Coronary artery (tissue), 2 donors: Measurements from ENCODE around the gene OST4.

ENCODE experiments used
- DNase-seq: peaks from one replicate; pipeline ENCODE4 v3.0.0-alpha.2; 2017; ENCODE audit warnings: low spot score
- H3K27ac ChIP-seq, 2 donors: fragments of 200-600 bp; sonication (generic); one replicate each; pipeline ENCODE4 v1.5.1; 2016 to 2019
- H3K4me3 ChIP-seq: fragments of 200-600 bp; sonication (generic); 2 replicates; pipeline ENCODE4 v1.5.1; 2016; ENCODE audit warnings: mild to moderate bottlenecking, moderate library complexity
- TF ChIP-seq, protein P1 (sequence below): fragments of 200-600 bp; sonication (generic); IDR thresholded peaks from one replicate; pipeline ENCODE4 v1.5.1; 2019; ENCODE audit warnings: antibody characterized with exemption

The OST4 gene

DNA sequence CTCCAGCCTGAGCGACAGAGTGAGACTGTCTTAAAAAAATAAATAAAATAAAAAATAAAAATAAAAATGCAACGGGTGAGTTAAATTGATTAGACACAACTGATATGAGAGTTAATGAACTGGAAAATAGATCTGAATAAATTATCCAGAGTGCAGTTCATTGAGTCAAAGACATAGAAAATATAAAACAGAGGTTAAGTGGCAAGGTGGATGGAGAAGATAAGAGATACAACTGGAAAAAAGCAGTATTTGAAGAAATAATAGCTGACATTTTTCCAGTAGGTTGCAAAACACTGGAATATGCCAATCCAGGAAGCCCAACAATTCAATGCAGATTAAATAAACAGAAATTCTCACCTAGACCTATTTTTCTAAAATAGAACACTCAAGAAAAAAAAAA is 36.8 kb upstream of the OST4 start:
- Histone ChIP-seq H3K4me3 (no peak overlapping the region), H3K27ac (no peak overlapping the region)
- TF ChIP-seq, protein P1, sequence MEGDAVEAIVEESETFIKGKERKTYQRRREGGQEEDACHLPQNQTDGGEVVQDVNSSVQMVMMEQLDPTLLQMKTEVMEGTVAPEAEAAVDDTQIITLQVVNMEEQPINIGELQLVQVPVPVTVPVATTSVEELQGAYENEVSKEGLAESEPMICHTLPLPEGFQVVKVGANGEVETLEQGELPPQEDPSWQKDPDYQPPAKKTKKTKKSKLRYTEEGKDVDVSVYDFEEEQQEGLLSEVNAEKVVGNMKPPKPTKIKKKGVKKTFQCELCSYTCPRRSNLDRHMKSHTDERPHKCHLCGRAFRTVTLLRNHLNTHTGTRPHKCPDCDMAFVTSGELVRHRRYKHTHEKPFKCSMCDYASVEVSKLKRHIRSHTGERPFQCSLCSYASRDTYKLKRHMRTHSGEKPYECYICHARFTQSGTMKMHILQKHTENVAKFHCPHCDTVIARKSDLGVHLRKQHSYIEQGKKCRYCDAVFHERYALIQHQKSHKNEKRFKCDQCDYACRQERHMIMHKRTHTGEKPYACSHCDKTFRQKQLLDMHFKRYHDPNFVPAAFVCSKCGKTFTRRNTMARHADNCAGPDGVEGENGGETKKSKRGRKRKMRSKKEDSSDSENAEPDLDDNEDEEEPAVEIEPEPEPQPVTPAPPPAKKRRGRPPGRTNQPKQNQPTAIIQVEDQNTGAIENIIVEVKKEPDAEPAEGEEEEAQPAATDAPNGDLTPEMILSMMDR, result no peak
- DNase-seq, result no peak

DNA sequence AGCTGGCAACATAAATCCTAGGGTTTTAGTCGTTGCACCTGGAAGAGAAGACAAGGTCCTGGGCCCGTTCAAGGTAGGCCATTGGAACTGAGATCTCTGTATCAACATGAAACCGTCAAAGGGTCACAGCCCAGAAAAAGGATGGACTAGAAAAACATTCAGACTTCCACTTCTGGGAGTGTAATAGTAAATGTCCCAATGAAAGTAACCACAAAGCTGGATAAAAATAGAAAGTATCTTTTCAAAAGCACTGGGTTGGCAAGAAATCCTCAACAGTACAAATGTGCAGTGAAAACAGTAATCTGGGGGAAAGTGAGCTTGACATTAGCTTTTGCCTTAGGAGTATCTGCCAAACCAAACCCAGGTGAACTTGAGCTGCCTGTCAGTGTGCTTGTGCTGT is 34.5 kb upstream of the OST4 start:
- H3K27ac ChIP-seq, result no peak overlapping the region
- H3K4me3 ChIP-seq, result no peak overlapping the region
- TF ChIP-seq, protein P1, result no peak
- no peak for DNase-seq

DNA sequence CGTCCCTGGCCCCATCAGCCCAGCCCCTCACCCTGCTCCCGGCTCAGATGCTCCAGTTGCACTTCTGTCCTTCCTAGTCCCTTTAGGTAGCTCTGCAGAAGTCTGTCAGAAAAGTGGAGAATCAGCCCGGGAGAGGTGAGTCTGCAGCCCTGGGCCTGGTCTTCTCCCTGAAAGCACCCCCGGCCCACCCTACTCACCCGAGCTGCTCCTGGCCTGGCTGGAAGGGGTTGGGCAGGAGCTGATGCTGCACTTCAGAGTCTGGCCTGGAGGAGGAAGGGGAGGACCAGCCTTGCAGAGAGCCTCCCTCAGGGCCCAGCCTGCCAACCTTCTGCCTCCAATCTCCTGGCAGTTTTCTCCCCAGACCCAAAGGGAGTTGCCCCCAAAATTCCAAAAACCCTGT is 30.9 kb upstream of the OST4 start:
- Histone ChIP-seq H3K27ac (no peak overlapping the region), H3K4me3 (no peak overlapping the region)
- TF ChIP-seq, protein P1, result no peak
- DNase-seq, result no peak

DNA sequence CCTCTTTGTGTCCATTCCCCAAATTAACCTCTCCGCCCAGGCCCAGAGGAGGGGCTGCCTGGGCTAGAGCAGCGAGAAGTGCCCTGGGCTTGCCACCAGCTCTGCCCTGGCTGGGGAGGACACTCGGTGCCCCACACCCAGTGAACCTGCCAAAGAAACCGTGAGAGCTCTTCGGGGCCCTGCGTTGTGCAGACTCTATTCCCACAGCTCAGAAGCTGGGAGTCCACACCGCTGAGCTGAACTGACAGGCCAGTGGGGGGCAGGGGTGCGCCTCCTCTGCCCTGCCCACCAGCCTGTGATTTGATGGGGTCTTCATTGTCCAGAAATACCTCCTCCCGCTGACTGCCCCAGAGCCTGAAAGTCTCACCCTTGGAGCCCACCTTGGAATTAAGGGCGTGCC is 28.6 kb upstream of the OST4 start:
- TF ChIP-seq, protein P1, result no peak

DNA sequence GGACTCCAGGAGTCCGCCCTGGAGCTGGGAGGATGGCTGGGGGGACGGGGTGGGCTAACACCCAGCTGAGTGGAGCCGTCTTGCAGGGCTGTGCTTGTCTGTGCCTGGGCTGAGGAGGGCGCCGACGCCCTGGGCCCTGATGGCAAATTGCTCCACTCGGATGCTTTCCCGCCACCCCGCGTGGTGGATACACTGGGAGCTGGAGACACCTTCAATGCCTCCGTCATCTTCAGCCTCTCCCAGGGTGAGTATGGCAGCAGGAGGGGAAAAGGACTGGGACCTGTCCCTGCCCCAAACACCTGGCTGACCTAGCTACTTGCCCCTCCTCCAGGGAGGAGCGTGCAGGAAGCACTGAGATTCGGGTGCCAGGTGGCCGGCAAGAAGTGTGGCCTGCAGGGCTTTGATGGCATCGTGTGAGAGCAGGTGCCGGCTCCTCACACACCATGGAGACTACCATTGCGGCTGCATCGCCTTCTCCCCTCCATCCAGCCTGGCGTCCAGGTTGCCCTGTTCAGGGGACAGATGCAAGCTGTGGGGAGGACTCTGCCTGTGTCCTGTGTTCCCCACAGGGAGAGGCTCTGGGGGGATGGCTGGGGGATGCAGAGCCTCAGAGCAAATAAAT is 28.0 kb upstream of the OST4 start:
- TF ChIP-seq, protein P1, result no peak
- DNase-seq, result no peak
- Histone ChIP-seq H3K27ac (no peak overlapping the region), H3K4me3 (no peak overlapping the region)

More for the DNA sequence above, 28.6 kb upstream of the OST4 start:
- DNase-seq, result no peak
- H3K4me3 ChIP-seq, result no peak overlapping the region
- H3K27ac ChIP-seq, result no peak overlapping the region

DNA sequence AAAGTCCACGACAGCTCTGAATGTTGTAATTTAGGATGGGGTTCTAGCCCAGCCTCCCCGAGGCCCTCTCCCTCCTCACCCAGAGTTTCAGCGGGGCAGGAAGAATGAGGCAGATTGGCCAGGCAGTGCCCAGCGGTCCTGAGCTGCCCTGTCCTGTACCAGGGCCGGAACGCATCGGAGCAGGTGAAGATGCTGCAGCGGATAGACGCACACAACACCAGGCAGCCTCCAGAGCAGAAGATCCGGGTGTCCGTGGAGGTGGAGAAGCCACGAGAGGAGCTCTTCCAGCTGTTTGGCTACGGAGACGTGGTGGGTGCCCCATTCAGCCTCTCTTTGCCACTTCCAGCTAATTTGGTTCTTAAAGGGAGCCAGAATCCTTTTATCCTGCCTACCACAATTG is 25.9 kb upstream of the OST4 start:
- TF ChIP-seq, protein P1, result no peak
- no peak overlapping the region for H3K27ac ChIP-seq
- no peak overlapping the region for H3K4me3 ChIP-seq
- DNase-seq, result no peak

DNA sequence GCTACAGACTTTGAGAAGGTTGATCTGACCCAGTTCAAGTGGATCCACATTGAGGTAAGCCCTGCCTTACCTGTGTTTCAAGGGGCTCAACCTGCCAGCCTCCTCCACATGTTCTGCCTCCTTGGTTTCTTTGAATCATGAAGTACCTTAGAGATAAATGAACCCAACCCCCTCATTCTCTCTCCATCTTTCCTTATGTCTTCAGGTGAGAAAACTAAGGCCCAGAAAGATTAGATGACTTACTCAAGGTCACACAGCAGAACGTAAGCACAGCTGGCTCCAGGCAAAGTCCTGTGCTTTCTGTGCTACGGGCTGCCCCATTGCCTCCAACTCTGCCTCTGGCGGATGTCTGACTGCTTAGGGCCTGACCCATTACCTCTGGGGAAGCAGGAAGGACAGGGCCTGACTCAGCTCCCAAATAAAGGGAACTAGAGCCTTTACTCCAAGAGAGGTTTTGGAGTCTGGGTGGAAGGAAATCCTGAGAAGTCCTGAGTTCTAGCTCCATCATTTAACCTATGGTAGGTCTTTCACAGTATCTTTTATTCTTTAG is 25.4 kb upstream of the OST4 start:
- TF ChIP-seq, protein P1, result no peak
- H3K4me3 ChIP-seq, result no peak overlapping the region
- no peak for DNase-seq
- H3K27ac ChIP-seq, result peak overlapping the region in 1 of 2 donors; percentile 52
